ENCODE data around the gene PPT2.
"Not testable (repeated sequence)": the region's sequence is repeated elsewhere in the genome, so short reads cannot be mapped to it uniquely, and the experiment has no call there.

Gene PPT2

DNA sequence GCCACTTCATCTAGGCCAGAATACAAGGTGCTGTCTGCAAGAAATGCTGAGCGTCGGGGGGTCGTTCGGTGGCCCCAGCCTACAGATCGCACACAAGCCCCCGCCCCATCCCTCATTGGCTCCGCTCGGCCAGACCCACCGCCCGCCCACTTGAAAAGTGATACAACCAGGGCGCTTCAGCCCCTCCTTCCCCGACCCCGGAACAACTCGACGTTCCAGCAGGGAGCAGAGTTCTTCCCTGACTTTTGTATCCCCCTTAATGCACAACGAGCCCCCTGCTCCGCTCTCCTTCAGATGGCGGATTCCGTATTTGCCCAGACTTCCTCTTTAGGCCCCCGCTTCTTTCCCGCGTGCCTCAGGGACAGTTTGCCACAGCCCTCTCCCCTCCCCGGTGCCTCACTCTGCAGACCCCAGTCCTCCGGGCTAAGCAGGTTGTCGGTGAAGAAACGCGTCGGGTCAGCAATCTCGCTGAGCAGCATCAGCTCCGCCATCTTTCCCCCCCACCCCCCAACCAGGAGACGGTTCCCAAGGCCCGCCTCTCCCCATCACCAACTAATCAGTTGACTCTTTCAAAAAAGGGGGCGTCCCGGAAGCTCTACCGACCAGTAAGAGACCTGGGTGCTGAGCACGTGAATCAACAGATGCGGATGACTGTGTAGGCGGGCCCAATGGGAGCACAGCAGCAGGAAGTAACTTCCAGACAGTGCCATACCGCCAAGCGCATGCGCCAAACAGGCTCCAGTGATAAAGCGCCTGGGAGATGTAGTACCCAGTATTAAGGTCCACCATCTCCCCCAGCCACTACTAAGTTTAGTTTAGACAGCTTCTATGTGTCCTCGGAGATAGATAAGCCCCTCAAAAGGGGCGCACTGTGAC lies 26.0 kb upstream of the PPT2 start, which contains the start of gene ATF6B:
ATF6B (minus strand) TSS at position 530 of the 876 bp plus-strand sequence; CDS start at position 491, 39 bp downstream.
- DNase-seq, result peak; percentile 97 to 99

DNA sequence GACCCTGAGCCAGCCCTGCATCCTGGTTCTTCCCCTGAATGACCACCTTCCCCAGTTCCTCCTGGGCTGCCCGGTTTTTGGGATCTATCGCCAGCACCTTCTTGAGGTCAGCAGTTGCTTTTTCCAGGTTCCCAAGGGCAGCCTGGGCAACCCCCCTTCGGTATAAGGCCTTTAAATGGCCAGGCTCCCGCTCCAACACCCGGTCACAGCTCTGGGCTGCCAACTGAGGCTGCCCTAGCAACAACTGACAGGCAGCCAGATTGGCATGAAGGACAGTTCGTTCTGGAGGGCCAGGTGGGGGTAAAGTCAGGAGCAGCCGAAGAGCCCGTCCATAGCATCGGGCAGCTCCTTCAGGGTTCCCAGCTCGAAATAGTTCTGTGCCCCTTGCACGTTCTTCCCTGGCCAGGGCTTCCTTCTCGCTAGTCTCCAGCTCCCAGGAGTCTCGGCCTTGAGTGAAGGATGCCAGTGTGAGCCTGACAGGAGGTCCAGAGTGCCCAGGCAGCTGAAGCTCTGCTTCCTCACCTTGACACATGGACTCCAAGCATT lies 25.1 kb upstream of the PPT2 start:
- no peak for DNase-seq

DNA sequence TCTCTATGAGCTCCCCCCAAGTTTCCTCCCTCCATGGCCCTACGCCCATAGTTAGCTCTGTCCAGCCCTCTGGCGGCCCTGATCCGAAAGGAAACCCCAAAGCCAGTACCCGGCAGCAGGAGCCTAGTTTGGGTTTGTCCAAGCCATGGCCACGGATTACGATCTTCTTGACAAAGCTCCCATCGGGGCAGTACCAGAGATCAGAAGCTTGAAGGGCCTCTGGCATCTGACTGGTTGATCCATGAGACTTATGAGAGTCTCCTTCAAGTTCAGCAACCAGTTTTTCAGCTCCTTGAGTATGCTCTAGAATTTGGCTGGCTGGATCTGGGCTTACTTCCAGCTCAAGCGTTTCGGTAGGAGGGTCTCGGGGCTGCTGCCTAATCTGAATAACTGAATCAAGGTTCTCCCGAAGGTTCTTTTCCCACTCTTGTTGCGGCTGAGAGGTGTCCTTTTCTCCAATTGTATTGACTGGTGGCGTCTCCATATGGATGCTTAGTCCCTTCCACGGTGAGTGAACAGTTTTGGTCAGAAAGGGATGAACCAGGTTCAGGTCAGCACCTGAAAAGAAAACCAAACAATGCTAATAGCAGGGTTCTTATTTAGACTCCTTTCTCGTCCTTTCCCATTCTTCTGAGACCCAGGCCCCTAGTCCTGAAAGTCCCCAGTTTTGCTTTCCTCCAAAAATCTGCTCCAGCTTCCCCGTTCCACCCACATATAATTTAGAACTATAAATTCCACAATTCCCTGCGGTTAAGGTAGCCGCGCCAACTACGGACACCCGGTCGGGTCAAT lies 24.4 kb upstream of the PPT2 start:
- DNase-seq, result no peak

DNA sequence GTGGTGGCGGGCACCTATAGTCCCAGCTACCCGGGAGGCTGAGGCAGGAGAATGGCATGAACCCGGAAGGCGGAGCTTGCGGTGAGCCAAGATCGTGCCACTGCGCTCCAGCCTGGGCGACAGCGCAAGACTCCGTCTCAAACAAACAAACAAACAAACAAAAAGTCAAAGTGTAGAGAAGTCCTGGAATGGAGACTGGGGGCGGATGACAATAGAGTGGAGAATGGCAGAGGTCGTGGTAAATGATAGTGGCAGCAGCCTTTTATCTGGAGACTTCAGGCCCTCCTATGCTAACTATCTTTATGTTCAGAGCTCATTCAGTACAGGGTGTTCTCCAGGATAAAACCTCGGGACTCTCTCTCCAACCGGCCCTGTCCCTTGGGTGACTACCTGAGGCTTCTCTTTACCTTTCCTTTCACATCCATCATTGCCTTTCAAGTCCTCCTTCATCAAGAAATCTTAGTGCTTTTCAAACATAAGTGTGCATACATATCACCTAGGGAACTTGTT lies 22.4 kb upstream of the PPT2 start:
- no peak for DNase-seq

DNA sequence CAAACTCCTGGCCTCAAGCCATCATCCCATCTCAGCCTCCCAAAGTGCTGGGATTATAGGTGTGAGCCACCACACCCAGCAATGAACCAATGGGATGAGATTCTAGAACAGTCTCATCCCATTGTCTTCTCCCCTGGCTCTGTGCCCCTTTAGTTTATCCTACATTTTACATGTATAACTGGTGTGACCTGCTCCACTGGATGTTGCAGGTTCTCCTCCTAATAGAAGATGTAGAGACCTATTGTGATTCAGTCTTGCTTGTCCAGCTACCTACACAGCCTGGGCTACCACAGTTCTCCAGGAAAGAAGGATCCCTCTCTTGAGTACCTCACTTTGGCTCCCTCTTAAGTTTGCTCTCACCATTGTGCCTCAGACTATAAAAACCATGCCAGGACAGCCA lies 21.8 kb upstream of the PPT2 start:
- DNase-seq, result no peak

DNA sequence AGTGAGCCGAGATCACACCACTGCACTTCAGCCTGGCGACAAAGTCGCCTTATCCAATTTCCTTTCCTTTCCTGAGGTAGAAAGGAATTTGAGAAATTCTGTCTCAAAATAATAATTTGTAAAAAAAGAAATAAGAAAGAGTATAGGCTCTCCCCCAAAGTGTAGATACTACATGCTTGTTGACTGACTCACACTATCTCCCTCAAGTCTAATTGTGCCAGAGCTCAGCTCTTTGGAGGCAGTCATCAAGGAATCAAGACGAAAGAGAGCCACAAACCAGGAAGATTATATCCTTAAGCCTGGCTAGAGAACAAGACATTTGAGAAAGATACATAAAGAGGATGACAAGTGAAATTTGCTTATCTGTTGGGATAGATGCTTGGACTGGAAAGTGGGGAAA lies 20.2 kb upstream of the PPT2 start:
- DNase-seq, result no peak

DNA sequence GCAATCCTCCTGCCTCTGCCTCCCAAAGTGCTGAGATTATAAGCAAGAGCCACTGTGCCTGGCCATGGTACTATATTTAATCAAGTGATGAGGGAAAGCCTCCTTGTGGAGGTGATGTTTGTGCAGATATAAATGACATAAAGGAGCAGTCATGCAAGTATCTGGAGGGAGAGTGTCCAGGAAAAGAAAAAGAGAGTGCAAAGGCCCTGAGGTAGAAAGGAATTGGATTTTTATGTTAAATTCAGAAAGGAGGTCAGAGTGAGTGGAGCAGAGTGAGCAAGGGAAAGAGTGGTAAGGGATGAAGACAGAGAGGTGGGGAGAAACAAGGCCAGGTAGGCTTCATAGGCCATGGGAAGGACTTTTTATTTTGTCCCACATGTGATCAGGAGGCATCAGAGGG lies 16.5 kb upstream of the PPT2 start:
- DNase-seq, result no peak

DNA sequence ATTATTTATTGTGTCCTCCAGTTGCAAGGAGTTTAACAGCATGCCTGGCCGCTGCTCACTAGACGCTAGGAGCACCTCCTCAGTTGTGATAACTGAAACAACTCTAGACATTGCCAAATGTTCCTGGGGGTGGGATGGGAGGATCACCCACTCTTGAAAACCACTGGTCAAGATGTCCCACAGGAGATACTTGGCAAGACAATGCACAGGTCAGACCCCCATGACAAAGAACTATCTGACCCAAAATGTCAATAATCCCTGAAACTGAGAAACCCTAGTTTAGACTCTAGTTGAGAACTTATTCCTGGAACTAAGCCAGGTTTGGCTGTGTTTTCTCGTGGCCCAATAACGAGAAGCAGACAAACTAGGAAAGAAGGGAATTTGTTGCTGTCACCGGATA lies 14.4 kb upstream of the PPT2 start:
- DNase-seq, result no peak

DNA sequence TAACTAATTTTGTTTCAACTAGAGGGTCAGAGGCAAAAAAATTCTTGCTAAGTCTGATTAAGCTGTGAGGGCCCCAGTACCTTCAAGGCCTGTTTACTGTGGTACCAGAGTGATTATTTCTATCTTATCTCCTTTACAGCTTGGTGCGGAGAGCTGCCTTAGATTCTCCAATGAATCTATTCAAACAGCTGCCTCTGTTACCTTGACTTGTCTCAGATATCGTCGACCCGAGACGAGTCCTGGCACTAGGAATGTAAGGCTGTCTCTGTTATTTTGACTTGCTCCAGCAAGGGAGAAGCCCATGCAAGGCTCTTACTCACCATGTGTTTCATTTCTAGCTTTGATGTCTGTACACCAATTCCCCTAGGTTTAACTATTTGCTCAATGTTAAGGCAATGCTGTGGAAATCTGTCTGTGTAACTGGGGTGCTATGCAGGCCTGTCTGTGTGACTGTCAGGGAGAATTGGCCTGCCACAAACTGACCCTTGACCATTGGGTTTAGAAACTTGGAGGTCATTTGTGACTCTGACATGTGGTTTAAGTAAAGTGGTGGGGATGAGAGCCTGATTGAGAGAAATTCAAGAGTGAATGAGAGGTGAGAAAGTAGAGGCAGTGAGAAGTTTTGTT lies 13.4 kb upstream of the PPT2 start:
- no peak for DNase-seq

DNA sequence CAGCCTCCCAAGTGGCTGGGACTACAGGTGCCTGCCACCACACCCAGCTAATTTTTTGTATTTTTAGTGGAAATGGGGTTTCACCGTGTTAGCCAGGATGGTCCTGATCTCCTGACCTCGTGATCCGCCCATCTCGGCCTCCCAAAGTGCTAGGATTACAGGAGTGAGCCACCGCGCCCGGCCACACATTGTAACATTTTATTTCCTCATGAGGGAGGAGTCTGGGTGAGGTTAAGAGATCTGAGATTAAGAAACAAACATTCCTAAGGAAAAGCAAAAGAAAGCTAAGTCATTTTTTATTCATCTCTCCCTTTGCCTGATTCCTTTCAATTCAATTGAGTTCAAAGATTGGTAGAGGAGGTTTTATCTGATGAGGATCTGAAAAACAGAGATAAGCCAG lies 9.7 kb upstream of the PPT2 start:
- DNase-seq, result not testable (repeated sequence)

DNA sequence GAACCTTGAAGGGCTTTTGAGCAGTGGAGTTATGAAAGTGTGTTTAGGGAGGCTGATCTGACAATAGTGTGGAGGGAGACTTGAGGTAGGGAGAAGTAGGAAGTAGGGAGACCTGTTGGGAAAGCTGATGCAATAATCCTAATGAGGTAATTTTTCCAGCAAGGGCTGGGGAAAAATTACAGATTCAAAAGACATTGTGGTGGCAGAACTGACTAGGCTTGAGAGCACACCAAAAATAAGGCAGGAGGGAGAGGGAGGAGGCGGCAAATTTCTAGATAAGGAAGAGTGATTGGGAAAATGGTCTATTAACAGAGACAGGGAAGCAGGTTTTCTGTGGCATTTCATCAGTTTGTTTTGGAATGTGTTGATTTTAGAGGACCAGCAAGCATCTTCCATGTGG lies 7.7 kb upstream of the PPT2 start:
- DNase-seq, result no peak

DNA sequence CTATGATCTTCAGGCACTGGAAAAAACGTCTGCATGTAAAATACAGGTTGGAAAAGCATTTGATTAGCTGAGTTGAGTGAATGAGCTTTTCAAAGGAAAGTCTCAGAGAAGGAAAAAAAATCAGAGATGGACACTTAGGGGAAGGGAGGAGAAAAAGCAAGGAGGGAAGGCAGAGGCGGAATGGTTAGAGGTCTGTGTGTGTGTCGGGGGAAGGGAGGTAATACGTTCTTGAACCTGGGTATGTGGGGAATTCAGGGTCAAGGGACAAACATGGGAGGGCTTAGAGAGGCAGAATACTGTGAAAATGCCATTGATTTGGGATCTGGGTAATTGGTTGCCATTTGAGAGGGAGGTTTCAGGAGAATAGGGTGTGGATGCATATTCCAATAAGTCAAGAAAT lies 7.3 kb upstream of the PPT2 start:
- no peak for DNase-seq

DNA sequence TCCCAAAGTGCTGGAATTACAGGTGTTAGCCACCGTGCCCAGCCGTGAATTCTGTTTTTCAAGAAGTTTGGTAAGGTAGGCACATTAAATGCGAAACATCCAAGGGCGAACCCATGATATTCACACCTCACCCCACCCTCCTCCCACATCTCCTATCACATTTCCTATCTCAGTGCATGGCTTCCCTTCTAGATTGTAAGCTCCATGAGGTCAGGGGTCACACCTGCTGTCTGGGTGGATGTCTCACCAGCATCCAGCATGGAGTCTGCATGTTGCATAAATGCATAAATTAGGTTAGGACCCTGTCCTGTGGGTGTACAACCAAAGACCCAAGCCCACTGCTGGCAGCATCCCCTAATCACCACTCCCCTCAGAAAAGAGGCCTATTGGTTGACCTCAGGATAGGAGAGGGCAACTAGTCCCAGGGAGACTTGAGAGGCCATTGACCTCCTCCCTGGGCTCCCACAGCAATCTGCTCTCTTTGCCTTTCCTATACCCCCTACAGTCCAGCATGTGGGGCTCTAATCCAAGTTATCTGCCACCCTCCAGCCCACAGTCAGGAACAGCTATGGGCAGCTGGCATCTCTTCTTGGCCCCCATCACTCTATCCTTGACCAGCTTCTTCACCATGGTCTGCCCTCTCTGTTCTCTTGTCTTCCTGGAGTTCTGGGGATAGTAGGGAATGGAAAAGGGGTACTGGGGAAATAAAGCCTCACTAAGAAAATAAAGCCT lies 6.4 kb upstream of the PPT2 start:
- DNase-seq, result no peak

DNA sequence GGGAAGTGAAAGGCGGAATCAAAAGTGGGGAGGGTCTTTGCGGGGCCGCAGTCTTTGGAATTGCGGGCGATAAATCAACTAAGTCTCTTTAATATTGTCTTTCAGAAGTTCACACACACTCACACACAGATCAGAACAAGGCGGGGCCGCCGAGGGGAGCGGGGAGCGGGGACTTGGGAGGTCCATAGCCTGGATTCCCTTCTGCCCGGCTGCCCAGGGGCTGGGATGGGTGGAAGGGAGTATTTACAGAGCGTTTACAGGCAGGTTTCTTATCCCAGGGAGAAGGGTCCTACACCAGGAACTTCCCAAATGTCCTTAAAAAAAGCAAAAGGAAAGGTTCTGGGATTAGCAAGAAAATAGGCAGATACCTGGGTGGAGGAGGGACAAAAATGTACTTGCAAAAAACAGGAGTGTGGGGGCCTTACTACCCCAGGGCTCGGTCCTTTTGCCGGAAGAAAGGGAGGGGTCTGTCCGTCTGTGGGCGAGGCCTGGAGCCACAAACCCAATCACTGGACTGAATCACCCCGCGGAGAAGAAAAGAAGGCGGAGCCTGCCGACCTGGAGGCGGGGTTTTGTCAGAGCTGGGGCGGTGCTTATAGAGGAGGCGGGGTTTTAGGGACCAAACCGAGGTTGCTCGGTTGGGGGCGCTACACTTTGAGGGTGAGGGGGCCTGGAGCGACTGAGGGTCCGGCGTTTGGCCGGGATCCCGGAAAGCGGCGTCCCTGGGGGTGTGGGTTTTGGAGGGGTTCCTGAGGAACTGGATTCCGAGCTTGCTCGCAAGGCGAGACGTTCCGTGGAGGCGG lies 5.5 kb upstream of the PPT2 start:
- peak; percentile 14 to 21 for DNase-seq

DNA sequence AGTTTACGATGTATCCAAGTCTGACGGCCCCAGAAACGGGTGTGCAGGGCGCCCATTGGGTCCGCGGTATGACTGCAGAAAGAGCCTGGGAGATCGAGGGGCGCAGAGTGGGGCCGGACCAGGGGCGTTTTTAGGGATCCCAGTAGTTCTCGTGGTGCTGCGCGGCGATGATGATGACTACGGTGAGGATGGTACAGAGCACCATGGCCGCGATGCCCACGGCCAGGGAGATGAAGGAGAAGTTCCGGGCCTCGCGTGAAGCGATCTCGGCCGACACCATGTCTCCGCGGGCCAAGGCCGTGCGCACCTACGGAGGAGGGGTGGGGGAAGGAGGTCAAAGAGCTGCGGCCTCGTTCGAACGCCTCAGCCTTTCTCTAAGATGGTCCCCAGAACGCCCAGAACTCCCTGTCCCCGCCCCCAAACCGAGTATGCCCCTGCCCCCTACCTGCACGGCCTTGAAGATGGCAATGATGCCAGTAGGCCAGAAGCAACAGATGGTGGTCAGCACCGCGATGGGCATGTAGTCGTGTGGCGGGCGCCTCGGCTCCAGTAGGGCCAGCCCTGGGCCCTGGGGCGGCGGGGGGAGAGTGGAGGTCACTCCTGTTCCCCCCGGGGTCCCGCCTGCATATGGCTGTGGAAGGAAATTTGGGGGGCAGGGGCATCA lies 4.7 kb upstream of the PPT2 start:
- DNase-seq, result no peak

DNA sequence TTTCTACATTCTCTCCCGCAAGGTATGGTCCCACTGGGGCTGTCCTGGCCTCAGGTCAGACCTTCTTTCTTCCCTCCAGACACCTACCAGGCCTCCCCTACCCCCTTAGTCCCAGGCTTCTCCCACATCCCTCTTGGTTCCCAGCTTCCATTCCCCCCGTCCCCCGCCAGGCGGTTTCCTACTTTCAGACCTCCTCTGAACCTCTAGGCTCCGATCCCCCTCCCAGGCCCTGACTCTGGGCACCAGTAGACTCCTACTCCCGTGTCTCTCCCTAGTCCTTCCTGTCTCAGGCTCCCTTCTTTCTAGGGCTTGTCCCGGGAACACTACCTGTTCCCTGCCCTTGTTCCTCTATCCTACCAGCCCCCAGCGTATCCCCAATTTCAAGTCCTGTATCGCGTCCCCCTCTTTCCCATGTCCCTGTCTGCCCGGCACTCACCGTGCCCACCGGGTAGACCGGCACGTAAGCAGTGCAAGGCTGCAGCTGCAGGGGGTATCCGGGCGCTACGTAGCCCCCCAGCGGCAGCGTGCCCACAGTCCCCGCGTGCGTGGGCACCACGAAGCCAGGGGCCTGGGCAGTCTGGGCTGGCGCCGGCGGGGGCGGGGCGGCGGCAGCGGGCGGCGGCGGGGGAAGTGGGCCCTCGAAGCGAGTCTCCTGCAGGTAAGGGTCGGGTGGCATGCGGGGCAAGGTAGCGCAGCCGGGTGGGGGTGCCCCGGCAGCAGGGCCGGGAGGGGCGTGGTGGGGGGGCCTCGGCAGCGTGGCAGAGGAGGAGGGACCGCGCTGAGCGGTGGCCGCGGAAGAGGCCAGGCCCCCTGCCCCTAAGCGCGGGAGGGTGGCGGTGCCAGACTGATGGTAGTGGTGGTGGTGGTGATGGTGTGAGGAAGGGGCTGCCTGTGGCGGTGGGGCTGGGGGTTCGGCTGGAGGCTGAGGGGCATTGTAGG lies 3.7 kb upstream of the PPT2 start:
- no peak for DNase-seq

DNA sequence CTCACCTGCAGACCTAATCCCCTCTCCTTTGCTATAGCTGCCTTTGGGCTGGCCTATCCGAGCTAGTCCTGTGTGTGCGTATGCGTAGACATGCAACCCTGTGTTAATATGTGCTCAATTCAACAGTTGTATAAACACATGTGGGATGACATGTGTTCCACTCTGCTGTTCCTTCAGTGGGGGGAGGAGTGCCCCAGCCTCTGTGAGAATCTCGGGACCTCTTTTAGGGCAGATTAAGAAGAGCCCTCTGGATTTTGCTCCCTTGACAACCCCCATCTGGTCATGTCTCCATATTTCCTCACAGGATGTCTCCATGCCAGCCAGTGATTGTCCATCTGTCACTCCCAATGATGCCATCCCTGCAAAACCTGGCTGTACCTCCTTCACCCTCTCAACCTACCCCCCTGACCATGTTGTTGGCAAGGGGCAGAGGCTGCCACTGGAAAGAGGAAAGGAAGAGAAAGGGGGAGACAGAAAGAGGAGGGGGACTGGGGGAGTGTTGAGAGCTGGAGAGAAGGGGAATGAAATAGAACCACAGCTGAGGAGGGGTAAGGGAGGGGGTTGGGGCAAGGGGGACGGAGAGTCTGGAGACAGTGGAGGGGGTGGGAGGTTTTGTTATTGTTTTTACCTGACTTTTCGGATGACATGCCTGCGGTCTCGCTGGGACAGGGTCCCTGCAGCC lies 2.6 kb upstream of the PPT2 start:
- DNase-seq, result no peak

DNA sequence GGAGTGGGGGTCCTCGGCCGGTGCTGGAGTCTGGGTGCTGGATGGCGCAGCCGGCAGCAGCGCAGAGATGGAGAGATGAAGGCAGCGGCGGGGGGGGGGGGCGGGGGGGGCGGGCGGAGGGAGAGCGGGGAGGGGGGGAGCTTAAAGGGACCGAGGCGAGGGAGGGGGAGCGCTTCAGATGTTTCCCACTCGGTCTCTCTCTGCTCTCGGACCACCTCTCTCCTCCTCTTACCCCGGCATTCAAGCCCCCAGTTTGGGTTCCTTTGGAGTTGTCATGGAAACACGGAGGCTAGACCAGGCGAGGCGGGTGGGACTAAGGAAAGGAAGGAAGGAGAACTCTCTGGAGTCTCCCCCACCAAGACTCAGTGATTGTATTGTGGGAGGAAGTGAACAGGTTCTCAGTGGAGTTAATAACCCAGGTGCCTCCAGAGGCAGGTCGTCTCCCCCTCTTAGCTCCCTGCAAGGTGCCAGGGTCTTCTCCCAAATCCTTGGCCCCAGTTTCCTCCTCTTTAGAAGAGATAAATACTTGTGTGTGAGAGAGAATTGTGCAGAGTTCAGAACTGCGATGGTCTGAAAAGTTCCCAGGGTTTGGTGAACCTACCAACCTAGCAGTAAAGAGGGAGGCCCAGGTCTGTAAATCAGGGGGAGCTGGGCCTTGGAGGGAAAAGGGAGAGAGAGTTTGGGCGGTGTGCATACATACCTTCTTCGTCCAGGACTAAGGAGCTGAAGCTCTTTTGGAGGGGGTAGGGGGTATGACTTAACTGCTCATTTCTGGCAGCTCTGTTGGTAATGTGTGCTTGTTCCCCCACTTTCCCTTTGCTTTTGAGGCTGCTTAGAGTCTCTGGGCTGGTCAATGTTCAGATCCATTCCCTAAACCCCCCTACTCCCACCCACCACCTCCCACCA lies 1.8 kb upstream of the PPT2 start, which contains the start of gene PRRT1:
PRRT1 (minus strand) TSS at position 77 of the 906 bp plus-strand sequence. CDS start 112 bp downstream, outside the sequence.
- no peak for DNase-seq
